Panc1 (cell line): ENCODE measurements around the gene GAL3ST1. TPM values are rescaled to one million over a fixed set of nuclear protein-coding genes. Genes with fewer than 3 reads are reported as not detected.

Source experiments
- ATAC-seq: fragments of 200-7000 bp; cut with Tn5 transposase; 2 replicates; pipeline ENCODE4 v1.9.1; 2020; ENCODE audit warnings: mild to moderate bottlenecking, moderate library complexity
- BruUV-seq: library from RNA; stranded (reverse); fragments of 400-500 nt; replicated peaks from 2 replicates; lab custom pipeline; 2021; lab: Mats Ljungman, UMichigan
- CTCF ChIA-PET: fragments of 300-600 bp; sonication (Branson Sonifier 250); formaldehyde crosslinking; loops from one replicate; lab custom pipeline; 2022; ENCODE audit warnings: antibody characterized with exemption; lab: Charles Lee
- POLR2A ChIA-PET: fragments of 300-600 bp; sonication (Branson Sonifier 250); formaldehyde crosslinking; loops from one replicate; lab custom pipeline; 2022; ENCODE audit warnings: antibody characterized with exemption; lab: Charles Lee
- DNase-seq: peaks from one replicate; pipeline ENCODE4 v3.0.0-alpha.2; 2010; ENCODE audit warnings: low read depth, low spot score
- H3K27ac ChIP-seq: 2 replicates; pipeline ENCODE4 v1.5.1; 2011; ENCODE audit warnings: mild to moderate bottlenecking, low read length, inconsistent platforms
- H3K27me3 ChIP-seq: fragments of 200-500 bp; sonication (Bioruptor generic); 2 replicates; pipeline ENCODE4 v1.6.0; 2014; ENCODE audit warnings: low read length, inconsistent platforms; ENCODE audit not compliant: control insufficient read depth, insufficient read depth
- H3K36me3 ChIP-seq: fragments of 200-500 bp; sonication (Bioruptor generic); 2 replicates; pipeline ENCODE4 v1.5.1; 2014; ENCODE audit warnings: inconsistent platforms, mild to moderate bottlenecking, low read length, moderate library complexity; ENCODE audit not compliant: control insufficient read depth, insufficient read depth
- H3K4me1 ChIP-seq: 2 replicates; pipeline ENCODE4 v1.5.1; 2011; ENCODE audit warnings: inconsistent platforms, mild to moderate bottlenecking, low read length, moderate library complexity; ENCODE audit not compliant: control insufficient read depth, insufficient read depth
- H3K4me3 ChIP-seq, 2 experiments: 2 replicates each; pipeline ENCODE4 v1.5.1; 2011 to 2012; ENCODE audit warnings: low read depth in 2 of 2, low read length in 2 of 2, mild to moderate bottlenecking in 2 of 2, inconsistent platforms in 1 of 2, moderate library complexity in 1 of 2
- H3K9me3 ChIP-seq: fragments of 200-500 bp; sonication (Bioruptor generic); 2 replicates; pipeline ENCODE4 v1.5.1; 2014; ENCODE audit warnings: low read depth, mild to moderate bottlenecking, inconsistent platforms, low read length, moderate library complexity; ENCODE audit not compliant: control insufficient read depth, insufficient read depth
- POLR2AphosphoS5 ChIP-seq: IDR thresholded peaks from 2 replicates; pipeline ENCODE4 v1.6.1; 2012; ENCODE audit warnings: mild to moderate bottlenecking, low read depth, low read length, moderate library complexity
- SIN3A ChIP-seq: IDR thresholded peaks from 2 replicates; pipeline ENCODE4 v1.6.1; 2012; ENCODE audit warnings: low read depth, mild to moderate bottlenecking, low read length, moderate library complexity, borderline replicate concordance; ENCODE audit not compliant: insufficient read depth
- TCF7L2 ChIP-seq: IDR thresholded peaks from 2 replicates; pipeline ENCODE4 v1.6.1; 2011; ENCODE audit warnings: mild to moderate bottlenecking, low read depth, low read length, inconsistent platforms
- in situ Hi-C: cut with HindIII; loops from 2 replicates; pipeline ENCODE4 v1.10.0; 2016; ENCODE audit warnings: low sequenced_read_pairs, low pct_unique_long_range_greater_than_20kb
- intact Hi-C: fragments of 100-400 bp; cut with micrococcal nuclease; formaldehyde crosslinking; loops from one replicate; pipeline ENCODE4 v1.10.0; 2022; ENCODE audit not compliant: unreplicated experiment
- total RNA-seq: library from RNA; stranded (reverse); gene quantifications from one replicate; pipeline ENCODE4 v1.2.1, GENCODE V29; 2021; ENCODE audit not compliant: unreplicated experiment
- TF ChIP-seq, protein P1 (sequence below): fragments of 450-650 bp; IDR thresholded peaks from 2 replicates; pipeline ENCODE4 v1.5.1; 2017; ENCODE audit warnings: mild to moderate bottlenecking
- TF ChIP-seq, protein P2 (sequence below), 2 experiments: IDR thresholded peaks; 2 replicates each; pipeline ENCODE4 v1.6.1; 2011 to 2012; ENCODE audit warnings: low read depth in 2 of 2, control low read depth in 1 of 2, low read length in 1 of 2, mild to moderate bottlenecking in 1 of 2, moderate library complexity in 1 of 2; ENCODE audit not compliant: insufficient read depth in 1 of 2

The GAL3ST1 gene
- total RNA-seq, 1 experiment from 2014 or later, result 1.1 TPM

DNA sequence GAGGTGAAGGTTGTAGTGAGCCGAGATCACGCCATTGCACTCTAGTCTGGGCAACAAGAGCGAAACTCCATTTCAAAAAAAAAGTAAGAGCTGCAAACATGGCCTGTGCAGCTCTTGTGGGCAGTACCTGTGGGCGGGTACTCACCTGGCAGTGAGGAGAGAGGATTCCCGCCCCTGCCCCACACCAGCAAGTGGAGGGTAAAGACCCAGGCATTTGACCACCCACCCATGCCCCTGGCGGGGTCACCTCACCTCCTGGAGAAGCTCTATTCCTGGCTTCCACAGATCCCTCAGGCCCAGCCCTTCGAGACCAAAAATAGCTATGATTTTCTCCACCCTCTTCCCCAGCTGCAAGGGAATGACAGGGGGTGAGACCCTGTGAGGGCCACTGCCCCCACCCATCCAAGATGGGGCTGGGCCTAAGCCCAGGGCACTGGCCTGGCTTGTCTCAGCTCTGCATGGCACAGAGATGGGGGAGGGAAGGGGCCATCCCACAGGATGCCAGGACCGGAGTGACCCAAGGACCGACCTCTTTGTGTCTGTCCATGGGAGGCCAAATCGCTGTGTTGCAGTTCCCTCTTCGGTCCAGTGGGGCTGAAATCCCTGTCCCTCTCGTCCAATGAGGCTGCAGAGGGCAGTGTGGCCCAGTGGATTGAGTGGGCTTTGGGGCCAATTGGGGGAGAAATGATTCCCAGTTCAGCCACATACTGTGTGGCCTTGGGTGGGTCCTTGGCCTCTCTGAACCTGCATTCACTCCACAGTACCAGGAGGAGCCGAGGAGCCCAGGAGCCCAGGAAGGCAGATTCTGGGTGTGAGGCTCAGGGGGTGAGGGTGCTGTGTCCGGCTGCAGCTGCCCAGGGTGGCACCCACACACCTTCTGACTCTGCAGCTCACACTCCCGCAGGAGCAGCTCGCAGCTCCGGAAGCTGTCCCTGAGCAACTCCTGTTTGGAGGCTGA lies 42.5 kb downstream of the GAL3ST1 start:
- no peak for DNase-seq
- in situ Hi-C loops (no loop called here), intact Hi-C loops (no loop called here)
- no peaks in the 10 kb centered on the region for H3K36me3 ChIP-seq
- no peaks in the 10 kb centered on the region for H3K9me3 ChIP-seq
- POLR2A ChIA-PET, result no interaction called here
- H3K4me1 ChIP-seq, result no peaks in the 10 kb centered on the region
- peak; percentile 38; the same call in 1 of the 2 replicates for ATAC-seq
- BruUV-seq, result no TSS peak
- H3K27me3 ChIP-seq, result no peaks in the 10 kb centered on the region
- TF ChIP-seq, protein P1, sequence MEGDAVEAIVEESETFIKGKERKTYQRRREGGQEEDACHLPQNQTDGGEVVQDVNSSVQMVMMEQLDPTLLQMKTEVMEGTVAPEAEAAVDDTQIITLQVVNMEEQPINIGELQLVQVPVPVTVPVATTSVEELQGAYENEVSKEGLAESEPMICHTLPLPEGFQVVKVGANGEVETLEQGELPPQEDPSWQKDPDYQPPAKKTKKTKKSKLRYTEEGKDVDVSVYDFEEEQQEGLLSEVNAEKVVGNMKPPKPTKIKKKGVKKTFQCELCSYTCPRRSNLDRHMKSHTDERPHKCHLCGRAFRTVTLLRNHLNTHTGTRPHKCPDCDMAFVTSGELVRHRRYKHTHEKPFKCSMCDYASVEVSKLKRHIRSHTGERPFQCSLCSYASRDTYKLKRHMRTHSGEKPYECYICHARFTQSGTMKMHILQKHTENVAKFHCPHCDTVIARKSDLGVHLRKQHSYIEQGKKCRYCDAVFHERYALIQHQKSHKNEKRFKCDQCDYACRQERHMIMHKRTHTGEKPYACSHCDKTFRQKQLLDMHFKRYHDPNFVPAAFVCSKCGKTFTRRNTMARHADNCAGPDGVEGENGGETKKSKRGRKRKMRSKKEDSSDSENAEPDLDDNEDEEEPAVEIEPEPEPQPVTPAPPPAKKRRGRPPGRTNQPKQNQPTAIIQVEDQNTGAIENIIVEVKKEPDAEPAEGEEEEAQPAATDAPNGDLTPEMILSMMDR, result no peak
- TF ChIP-seq SIN3A, result no peak
- TF ChIP-seq POLR2AphosphoS5, result no peak
- TF ChIP-seq, protein P2, sequence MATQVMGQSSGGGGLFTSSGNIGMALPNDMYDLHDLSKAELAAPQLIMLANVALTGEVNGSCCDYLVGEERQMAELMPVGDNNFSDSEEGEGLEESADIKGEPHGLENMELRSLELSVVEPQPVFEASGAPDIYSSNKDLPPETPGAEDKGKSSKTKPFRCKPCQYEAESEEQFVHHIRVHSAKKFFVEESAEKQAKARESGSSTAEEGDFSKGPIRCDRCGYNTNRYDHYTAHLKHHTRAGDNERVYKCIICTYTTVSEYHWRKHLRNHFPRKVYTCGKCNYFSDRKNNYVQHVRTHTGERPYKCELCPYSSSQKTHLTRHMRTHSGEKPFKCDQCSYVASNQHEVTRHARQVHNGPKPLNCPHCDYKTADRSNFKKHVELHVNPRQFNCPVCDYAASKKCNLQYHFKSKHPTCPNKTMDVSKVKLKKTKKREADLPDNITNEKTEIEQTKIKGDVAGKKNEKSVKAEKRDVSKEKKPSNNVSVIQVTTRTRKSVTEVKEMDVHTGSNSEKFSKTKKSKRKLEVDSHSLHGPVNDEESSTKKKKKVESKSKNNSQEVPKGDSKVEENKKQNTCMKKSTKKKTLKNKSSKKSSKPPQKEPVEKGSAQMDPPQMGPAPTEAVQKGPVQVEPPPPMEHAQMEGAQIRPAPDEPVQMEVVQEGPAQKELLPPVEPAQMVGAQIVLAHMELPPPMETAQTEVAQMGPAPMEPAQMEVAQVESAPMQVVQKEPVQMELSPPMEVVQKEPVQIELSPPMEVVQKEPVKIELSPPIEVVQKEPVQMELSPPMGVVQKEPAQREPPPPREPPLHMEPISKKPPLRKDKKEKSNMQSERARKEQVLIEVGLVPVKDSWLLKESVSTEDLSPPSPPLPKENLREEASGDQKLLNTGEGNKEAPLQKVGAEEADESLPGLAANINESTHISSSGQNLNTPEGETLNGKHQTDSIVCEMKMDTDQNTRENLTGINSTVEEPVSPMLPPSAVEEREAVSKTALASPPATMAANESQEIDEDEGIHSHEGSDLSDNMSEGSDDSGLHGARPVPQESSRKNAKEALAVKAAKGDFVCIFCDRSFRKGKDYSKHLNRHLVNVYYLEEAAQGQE (IDR thresholded peaks at IDR 0.05; ENCODE audit: insufficient read depth in 1 of 2, low read depth in 2 of 2, low read length in 1 of 2), result no peak
- TF ChIP-seq TCF7L2, result no peak
- H3K4me3 ChIP-seq, result no peak overlapping the region
- H3K27ac ChIP-seq, result no peak overlapping the region
- CTCF ChIA-PET, result no interaction called here

DNA sequence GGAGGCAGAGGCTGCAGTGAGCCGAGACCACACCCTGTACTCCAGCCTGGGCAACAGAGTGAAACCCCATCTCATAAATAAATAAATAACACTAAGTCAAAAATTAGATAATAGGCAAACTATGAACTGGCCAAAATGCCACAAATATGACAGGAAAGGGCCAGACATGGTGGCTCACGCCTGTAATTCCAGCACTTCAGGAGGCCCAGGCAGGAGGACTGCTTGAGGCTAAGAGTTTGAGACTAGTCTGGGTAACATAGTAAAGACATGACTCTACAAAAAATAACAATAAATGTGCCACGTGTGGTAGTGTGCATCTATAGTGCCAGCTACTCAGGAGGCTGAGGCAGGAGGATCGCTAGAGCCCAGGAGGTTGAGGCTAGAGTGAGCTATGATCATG lies 47.8 kb downstream of the GAL3ST1 start:
- intact Hi-C loops, result no loop called here
- ChIA-PET POLR2A (no interaction called here), CTCF (no interaction called here)
- in situ Hi-C loops, result no loop called here
- Histone ChIP-seq H3K27me3 (no peaks in the 10 kb centered on the region), H3K4me3 (no peak overlapping the region), H3K36me3 (no peaks in the 10 kb centered on the region), H3K4me1 (no peaks in the 10 kb centered on the region), H3K9me3 (no peaks in the 10 kb centered on the region), H3K27ac (no peak overlapping the region)
- no TSS peak for BruUV-seq
- no peak for ATAC-seq
- no peak for DNase-seq
- TF ChIP-seq, protein P2 (IDR thresholded peaks at IDR 0.05; ENCODE audit: insufficient read depth in 1 of 2, low read depth in 2 of 2, low read length in 1 of 2), result no peak
- TF ChIP-seq SIN3A, result no peak
- TF ChIP-seq POLR2AphosphoS5, result no peak
- TF ChIP-seq TCF7L2, result no peak
- TF ChIP-seq, protein P1, result no peak
